HL-60 (cell line): ENCODE results near the gene STK32B.

Experiments used
- DNase-seq, 2 experiments: peaks; one replicate each; pipeline ENCODE4 v3.0.0-alpha.2; 2010 to 2020; ENCODE audit warnings: low read depth in 1 of 2, low spot score in 1 of 2
- H3K27ac ChIP-seq: fragments of 250-450 bp; sonication (Bioruptor Pico); replicated peaks from 2 replicates; pipeline ENCODE4 v1.5.1; 2020; ENCODE audit warnings: mild to moderate bottlenecking, moderate library complexity
- H3K27me3 ChIP-seq: fragments of 250-450 bp; sonication (Bioruptor Pico); 2 replicates; pipeline ENCODE4 v1.5.1; 2021; ENCODE audit warnings: mild to moderate bottlenecking, moderate library complexity; ENCODE audit not compliant: insufficient read depth, poor library complexity, severe bottlenecking
- H3K4me3 ChIP-seq: replicated peaks from 2 replicates; pipeline ENCODE4 v1.5.1; 2011; ENCODE audit warnings: mild to moderate bottlenecking, control low read depth, low read length; ENCODE audit not compliant: insufficient read depth
- GABPA ChIP-seq: IDR thresholded peaks from 2 replicates; pipeline ENCODE4 v1.6.1; 2012; ENCODE audit warnings: low read depth
- POLR2AphosphoS5 ChIP-seq: IDR thresholded peaks from 2 replicates; pipeline ENCODE4 v1.6.1; 2012; ENCODE audit warnings: low read depth
- REST ChIP-seq: IDR thresholded peaks from 2 replicates; pipeline ENCODE4 v1.6.1; 2012; ENCODE audit warnings: low read depth; ENCODE audit not compliant: insufficient replicate concordance
- SPI1 ChIP-seq: IDR thresholded peaks from 2 replicates; pipeline ENCODE4 v1.6.1; 2012; ENCODE audit warnings: low read depth, mild to moderate bottlenecking, borderline replicate concordance
- TF ChIP-seq, protein P1 (sequence below): IDR thresholded peaks from one replicate; pipeline ENCODE4 v1.5.1; 2011; ENCODE audit warnings: low read length, control low read depth, inconsistent platforms; ENCODE audit not compliant: insufficient read depth

Gene STK32B

GRCh38 chr4:5462254-5462835 lies 411.1 kb downstream of the STK32B start:
- Histone ChIP-seq H3K27me3 (no peaks in the 10 kb centered on the region), H3K4me3 (no peak overlapping the region), H3K27ac (no peak overlapping the region)
- DNase-seq: no peak
- TF ChIP-seq REST (no peak), SPI1 (no peak), POLR2AphosphoS5 (no peak), GABPA (no peak)
- TF ChIP-seq, protein P1, sequence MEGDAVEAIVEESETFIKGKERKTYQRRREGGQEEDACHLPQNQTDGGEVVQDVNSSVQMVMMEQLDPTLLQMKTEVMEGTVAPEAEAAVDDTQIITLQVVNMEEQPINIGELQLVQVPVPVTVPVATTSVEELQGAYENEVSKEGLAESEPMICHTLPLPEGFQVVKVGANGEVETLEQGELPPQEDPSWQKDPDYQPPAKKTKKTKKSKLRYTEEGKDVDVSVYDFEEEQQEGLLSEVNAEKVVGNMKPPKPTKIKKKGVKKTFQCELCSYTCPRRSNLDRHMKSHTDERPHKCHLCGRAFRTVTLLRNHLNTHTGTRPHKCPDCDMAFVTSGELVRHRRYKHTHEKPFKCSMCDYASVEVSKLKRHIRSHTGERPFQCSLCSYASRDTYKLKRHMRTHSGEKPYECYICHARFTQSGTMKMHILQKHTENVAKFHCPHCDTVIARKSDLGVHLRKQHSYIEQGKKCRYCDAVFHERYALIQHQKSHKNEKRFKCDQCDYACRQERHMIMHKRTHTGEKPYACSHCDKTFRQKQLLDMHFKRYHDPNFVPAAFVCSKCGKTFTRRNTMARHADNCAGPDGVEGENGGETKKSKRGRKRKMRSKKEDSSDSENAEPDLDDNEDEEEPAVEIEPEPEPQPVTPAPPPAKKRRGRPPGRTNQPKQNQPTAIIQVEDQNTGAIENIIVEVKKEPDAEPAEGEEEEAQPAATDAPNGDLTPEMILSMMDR: no peak

GRCh38 chr4:5462896-5463295 lies 411.6 kb downstream of the STK32B start:
- no peak overlapping the region for H3K27ac ChIP-seq
- DNase-seq: no peak
- no peaks in the 10 kb centered on the region for H3K27me3 ChIP-seq
- TF ChIP-seq POLR2AphosphoS5 (no peak), GABPA (no peak), SPI1 (no peak), REST (no peak)
- TF ChIP-seq, protein P1: no peak
- no peak overlapping the region for H3K4me3 ChIP-seq

GRCh38 chr4:5463361-5463760 lies 412.1 kb downstream of the STK32B start:
- Histone ChIP-seq H3K27me3 (no peaks in the 10 kb centered on the region), H3K27ac (no peak overlapping the region), H3K4me3 (no peak overlapping the region)
- no peak for TF ChIP-seq SPI1
- TF ChIP-seq, protein P1: no peak
- TF ChIP-seq POLR2AphosphoS5: no peak
- no peak for TF ChIP-seq REST
- no peak for TF ChIP-seq GABPA
- no peak for DNase-seq
